Raji (cell line): Measurements from ENCODE around the gene RASSF5.
A peak's percentile ranks its signal among the peaks of the same experiment; 100 is the strongest.

Experiments used
- POLR2A ChIP-seq: IDR thresholded peaks from 2 replicates; pipeline ENCODE4 v1.6.1; 2011; ENCODE audit warnings: low read depth, low read length, control low read depth; ENCODE audit not compliant: insufficient read depth

The RASSF5 gene

DNA sequence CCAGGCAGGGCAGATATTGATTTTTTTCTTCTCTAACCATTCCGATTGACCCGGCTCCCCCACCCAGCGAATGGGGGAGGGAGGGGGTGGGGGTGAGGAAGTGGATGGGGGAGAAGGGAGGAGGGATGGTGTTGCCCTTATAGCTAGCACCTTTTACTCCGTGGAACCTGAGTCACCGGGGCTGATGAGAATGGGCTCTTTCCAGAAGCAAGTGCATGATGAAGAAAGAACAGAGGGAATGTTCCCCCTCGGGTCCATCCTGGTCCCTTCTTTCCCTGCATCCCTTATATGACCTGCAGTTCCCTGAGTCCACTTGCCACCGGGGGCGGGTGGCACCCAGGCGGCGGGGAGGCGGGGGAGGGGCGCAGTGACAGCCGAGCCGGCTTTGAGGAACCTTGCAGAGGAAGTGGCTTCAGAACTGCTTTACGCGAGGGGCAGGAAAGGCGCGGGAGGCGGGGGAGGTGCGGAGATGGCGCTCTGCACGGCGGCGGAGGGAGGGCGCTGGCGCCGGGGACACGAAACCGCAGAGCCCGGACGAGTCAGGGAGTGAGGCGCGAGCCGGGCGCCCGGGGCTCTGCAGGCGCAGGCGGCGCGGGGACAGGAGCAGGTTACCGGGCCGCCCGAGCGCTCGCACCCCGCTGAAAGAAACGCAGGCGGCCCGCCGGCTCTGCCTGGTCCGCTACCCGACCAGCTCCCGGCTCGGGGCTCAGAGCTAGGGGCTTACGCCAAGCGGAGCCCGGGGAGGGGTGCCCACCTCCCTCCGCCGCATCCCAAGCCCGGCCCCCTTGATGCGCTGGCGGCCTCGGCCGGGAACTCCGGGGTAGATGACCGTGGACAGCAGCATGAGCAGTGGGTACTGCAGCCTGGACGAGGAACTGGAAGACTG lies 49.7 kb downstream of the RASSF5 start:
- TF ChIP-seq POLR2A: peak; percentile 79

DNA sequence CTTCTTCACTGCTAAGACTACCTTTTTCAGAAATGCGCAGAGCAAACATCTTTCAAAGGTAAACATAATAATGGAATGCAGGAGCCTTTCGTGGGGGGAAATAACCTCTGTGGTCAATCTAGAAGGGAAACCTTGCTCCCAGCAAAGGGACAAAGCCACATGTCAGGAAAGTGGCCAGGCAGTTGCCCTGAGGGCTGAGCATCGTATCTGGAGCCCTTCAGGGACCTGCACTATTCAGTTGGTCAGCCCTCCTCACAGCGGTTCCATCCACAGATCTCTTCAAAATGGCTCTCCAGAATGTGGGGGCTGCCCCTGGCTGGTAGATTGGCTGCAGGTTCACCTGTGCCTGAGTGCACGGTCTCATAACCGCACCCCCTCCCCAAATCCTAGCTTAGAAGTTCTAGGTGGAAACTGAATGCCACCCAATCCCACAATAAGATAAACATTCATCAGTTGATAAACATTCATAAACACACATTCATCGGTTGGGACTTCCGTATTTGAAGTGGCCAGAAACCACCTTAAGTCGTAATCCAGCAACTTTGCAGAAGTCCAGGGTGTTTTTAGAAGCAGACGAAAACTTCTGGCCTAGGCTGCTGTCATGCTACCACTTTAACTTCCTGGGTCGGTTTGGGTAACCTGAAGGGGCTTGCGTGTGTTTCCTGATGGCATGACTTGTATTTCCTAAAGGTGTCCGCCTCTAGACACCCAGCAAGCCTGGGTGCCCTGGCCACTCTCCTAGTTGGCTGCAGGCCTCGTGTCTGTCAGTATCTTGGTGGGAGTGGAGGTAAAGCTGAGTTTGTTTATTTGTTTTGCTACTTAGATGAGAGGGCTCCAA lies 50.5 kb downstream of the RASSF5 start:
- TF ChIP-seq POLR2A: peak; percentile 38; the same call in 1 of the 2 replicates

DNA sequence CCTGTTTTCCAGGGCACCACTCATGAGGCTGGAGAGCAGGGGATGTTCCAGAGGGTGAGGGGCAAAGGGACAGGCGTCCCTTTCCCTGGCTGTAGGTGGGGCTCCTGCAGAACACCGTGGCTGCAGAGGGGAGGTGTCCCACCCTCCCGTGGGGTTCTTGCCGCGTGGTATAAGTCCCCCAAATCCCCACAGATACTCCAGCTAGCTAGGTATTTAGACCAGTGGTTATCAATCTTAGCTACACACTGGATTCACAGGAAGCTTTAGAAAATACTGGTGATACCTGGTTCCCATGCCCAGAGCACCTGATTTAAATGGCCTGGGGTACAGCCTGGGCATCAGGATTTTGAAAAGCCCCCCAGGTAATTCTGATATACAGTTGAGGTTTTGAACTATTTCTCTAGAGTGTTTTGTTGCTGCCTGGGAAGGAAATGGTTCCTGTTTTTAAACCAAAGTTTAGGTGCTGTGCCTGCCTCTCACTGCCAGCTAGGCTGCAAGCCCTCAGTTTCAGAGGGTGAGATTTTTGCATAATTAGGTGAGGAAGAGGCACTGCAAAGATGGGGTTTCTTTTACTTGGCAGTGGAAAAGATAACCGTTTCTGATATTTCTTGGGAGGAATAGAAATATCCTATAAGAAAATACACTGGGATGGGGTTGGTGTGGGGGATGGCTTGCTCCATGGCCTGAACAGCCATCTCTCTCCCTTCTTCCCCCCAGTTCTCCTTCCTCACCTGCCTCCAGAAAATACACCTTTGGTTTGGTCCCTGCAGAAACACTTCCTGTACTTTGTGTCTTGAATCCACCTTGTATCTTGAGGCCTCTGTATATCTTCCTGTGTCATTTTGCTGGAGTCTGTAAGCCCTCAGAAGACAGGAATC lies 51.7 kb downstream of the RASSF5 start:
- TF ChIP-seq POLR2A: 0 out of 2 replicates have a peak, but pooled peaks have one; percentile 26

DNA sequence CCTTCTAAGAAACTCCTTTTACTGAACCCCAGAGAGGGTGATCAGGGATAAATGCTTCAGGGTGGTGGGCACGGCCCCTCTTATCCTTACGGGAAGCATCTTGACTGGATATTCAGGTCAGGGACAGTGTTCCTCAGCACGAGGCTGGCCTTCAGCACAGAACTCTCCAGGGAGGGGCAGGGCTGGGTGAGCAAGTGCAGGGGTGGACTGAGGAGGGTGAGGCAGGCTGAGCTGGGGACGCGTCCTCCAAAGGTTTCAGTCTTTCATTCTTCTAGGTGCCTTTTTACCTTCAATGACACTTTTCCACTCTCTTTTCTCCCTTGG lies 52.3 kb downstream of the RASSF5 start:
- no peak for TF ChIP-seq POLR2A

DNA sequence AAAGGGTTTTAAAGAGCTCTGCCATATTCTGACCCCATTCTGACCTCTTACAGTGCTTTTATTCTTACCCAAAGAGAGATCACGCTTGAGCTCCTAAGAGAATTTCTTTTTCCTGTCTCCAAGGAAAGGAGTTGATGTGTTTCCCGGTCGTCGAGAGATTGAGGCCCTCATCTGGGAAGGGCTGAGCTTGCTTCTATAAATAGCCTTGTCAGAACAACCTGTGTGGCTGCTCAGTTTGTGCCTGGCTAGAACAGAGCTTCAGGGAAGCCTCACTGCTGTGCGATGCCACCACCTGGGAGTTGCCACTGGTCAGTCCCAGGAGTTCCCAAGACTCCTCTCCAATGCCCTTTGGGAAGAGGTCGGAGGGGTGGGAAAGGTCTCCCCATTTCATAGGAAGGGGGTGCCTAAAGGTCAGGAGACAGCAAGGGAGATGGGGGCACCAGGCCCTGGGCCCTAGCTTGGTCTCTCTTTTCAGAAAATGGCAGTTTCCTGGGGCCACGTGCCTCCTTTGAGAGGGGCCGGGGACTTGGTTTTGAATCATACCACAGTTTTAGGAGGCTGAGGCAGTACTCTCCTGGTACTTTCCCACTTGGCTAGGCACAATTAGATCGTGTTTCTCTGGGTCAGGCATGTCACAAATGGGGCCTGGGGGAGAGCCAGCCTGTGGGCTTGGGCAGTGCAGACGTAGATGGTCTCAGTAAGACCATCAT lies 52.8 kb downstream of the RASSF5 start:
- TF ChIP-seq POLR2A: no peak

DNA sequence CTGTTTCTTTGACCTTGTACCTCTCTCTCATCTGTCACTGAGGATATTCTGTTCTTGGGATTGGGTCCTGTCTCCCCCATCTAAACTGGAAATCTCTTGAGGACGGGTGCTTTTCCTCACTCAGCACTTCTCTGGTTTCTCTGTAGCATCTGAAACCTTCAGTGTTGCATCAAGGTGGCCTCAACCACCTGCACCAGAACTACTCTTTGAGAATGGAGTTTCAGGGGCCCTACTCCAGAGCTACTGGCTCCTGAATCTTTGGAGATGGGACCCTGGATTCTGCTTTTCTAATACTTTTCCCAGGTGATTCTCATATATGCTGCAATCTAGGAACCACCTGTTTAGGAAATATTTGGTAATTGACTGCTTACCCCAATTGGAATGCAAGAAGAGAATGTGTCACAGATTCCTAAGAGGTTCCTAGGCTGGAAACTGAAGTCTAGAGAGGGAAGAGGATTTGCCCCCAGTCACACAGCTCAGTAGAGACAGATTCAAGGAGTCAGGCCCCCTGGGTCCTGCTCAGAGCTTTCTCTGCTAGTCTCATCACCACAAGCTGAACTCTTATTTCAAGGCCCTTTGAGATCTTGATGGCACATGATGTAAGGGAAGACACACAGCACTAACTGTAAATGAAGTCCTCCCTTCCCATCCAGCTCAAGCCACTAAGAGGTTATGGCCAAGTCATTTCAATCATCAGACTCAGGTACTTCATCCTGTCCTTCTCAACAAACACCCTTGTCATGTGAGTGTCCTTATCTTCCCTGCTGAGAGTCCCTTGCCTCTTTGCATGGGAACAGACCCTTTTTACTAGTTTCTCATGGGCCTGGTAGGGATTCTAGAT lies 56.3 kb downstream of the RASSF5 start:
- no peak for TF ChIP-seq POLR2A

DNA sequence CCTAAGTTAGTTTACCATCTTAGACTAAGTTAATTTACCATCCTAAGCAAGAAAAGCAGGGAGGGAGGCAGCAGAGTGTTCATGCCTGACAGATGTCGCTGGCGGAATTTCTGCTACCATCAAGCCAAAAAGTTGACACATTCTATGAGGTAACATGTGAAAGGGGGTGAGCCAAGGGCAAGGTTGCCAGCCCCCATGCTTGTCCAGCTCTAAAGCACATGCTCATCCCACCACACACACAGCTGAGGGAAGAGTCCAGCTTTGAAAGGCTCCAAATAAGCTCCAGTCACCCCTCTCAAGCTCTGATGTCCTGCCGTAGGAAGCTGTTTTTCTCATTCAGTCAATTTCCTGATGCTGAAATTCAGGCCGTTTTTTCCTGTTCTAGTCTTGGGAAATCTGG lies 58.7 kb downstream of the RASSF5 start:
- TF ChIP-seq POLR2A: no peak

DNA sequence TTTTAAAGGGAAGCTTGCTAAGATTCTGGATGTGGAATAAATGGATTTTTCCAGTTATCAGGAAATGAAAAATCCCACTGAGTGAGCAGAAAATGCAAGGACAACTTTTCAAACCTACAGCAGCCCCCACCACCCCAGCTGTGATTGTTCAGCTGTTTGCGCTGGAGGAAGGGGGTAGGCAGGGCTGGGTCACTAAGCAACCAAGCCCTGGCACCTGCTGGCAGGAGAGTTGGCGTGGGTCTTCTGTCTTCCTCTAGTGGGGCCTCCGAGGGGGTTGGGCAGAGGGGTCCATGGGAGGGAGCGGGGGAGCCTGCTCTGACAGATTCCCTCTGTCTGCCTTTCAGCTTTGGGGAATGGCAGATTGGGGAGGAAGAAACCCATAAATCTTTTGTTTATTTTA lies 59.7 kb downstream of the RASSF5 start:
- TF ChIP-seq POLR2A: no peak

DNA sequence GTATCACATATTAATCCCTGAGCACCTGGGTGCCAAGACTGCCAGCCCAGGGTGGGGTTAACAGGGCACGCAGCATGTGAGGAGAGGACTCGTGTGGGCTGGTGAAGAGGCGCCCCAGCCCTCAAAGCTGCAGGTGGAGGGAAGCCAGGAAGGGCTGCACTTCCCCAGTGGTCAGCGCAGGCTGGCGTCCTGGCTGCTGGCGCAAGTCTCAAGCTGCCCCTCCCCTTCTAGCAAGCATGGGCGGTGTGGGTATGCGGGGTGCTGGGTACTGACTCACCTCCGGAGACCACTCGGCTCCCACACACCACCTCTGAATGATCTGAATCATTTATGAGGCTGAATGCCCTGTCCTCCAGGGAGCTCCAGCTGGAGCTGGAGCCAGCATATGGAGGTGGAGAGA lies 60.9 kb downstream of the RASSF5 start:
- no peak for TF ChIP-seq POLR2A

DNA sequence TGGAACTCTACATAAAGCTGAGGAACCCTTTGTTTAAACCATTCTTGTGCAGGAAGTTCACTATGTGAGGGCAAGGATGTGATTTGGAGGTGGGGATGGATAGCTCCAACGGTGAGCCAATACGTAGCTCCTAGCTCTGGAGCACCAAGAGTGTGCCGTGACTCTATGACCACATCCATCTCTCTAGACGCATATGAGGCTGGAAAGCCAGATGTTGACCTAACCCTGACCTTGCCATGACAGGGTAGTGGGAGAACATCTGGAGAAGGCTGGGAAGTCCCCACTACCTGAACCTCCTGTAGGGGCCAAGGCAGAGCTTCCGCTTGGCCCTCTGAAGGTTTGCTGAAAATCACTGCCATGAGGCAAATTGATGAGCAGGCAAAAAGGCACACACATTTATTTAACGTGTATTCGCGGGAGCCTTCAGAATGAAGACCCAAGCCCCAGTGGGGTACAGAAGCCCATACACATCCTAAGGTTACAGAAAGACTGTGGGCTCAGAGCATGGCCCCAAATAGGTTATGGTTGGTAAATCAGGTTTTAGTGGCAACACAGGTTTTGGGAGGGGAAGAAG lies 61.5 kb downstream of the RASSF5 start:
- no peak for TF ChIP-seq POLR2A

DNA sequence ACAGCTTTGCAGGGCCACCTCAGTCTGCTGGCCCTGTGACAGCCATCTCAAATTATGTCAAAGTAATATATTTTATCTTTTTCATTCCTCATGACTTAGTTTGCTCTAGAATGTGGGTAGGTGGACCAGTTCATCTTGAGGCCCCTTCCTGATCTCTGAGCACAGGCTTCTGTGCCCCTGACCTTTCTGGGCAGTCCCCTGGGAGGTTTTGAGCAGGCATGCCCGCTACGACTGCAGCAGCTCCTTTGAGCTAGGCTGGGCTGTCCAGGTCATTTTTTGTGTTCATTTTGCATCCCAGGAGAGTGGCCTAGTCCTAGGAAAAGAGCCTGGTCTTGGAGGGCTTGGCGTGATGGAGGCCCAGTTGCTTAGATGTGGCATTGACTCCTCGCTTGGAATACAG lies 62.2 kb downstream of the RASSF5 start:
- TF ChIP-seq POLR2A: no peak

DNA sequence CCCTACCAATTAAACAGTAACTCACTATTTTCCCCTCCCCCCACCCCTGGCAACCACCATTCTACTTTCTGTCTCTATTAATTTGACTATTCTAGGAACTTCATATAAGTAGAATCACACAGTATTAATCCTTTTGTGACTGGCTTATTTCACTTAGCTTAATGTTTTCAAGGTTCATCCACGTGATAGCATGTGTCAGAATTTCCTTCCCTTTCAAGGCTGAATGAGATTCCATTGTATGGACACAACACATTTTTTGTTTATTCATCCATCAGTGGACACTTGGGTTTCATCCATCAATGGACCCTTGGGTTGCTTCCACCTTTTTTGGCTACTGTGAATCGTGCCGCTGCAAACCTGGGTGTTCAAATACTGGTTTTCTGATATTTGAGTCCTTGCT lies 63.2 kb downstream of the RASSF5 start:
- no peak for TF ChIP-seq POLR2A

DNA sequence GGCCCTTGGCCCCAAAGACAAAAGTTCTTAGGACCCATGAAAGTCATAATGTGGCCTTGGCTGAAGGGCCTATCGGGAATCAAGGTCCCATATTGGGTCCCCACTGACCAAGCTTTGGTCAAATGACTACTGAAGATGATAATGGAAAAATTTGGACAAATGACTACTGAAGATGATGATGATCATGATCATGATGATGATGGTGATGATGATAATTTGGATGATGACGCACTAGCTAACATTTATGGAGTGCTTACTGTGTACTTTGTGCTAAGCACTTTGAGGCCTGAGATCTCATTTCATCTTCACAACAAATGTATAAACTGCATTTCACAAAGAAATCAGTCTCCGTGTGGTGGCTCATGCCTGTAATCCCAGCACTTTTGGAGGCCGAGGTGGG lies 65.5 kb downstream of the RASSF5 start:
- no peak for TF ChIP-seq POLR2A
